Activated T-cell treated with anti-CD3 and anti-CD28 coated beads for 48 hours (primary cell): ENCODE measurements around the gene TIGD1.
A peak's percentile ranks its signal among the peaks of the same experiment; 100 is the strongest.

Source experiments
- DNase-seq: peaks from one replicate; pipeline ENCODE4 v3.0.0-alpha.2; 2020; ENCODE audit warnings: low read depth

TIGD1 gene

DNA sequence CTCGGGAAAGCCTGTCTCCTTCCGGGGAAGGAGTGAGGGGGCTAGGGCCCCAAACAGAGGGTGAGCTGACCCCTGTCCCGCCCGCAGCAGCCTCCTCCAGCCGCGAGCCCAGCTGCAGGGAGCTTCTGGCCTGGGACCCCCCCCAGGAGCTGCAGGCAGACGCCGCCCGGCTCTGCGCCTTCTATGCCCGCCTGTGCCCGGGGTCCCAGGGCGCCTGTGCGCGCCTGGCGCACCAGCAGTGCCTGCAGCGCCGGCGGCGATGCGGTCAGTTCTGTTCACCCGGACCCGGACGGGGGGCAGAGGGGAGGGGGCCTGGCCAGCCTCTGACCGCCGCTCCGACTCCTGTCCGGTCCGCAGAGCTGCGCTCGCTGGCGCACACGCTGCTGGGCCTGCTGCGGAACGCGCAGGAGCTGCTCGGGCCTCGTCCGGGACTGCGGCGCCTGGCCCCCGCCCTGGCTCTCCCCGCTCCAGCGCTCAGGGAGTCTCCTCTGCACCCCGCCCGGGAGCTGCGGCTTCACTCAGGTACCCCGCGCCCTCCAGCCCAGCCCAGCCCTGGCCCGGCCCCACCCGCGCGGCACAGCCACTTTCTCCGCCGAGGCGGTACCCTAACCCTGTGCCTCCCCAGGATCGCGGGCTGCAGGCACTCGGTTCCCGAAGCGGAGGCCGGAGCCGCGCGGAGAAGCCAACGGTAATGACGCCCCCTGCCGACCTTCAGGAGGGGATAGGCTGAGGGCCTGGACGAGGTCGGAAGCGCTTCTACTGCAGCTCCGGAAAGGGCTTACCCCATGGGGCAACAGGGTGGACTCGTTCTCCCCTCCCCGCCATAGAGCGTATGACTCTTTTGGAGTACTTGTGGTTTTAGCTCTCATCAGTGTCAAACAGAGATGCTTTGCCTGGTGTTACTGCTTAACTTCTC, 26.4 kb downstream of the TIGD1 start:
- peak; percentile 45 for DNase-seq

DNA sequence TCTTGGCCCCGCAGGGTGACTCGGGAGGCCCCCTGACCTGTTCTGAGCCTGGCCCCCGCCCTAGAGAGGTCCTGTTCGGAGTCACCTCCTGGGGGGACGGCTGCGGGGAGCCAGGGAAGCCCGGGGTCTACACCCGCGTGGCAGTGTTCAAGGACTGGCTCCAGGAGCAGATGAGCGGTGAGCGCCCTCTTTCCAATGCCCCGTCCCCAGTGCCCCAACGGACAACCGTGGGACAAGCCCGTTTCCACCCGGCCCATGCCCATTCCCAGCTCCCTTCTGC, 27.0 kb downstream of the TIGD1 start:
- DNase-seq: no peak

DNA sequence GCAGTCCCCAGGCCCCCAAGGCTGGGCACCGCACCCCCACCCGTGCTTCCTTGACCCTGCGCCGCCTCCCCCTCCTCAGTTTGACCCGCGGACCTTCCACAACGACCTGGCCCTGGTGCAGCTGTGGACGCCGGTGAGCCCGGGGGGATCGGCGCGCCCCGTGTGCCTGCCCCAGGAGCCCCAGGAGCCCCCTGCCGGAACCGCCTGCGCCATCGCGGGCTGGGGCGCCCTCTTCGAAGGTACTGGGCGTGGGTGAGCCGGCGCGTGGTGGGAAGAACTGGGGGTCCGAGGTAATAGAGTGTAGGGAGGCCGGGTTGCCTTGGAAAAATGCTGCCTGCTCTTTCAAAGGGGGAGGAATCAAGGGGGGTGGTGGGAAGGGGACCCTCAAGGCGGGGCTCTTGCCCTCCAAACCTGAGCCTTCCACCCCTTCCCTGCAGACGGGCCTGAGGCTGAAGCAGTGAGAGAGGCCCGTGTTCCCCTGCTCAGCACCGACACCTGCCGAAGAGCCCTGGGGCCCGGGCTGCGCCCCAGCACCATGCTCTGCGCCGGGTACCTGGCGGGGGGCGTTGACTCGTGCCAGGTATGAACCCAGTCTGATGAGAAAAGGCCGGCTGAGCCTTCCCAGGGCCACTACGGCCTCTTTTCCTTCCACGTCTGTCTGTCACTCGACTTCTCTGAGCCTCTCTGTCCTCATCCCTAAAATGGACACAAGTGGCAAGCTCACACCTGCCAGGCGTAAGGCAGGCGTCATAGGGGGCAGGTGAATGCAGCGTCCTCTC, 27.5 kb downstream of the TIGD1 start:
- no peak for DNase-seq

DNA sequence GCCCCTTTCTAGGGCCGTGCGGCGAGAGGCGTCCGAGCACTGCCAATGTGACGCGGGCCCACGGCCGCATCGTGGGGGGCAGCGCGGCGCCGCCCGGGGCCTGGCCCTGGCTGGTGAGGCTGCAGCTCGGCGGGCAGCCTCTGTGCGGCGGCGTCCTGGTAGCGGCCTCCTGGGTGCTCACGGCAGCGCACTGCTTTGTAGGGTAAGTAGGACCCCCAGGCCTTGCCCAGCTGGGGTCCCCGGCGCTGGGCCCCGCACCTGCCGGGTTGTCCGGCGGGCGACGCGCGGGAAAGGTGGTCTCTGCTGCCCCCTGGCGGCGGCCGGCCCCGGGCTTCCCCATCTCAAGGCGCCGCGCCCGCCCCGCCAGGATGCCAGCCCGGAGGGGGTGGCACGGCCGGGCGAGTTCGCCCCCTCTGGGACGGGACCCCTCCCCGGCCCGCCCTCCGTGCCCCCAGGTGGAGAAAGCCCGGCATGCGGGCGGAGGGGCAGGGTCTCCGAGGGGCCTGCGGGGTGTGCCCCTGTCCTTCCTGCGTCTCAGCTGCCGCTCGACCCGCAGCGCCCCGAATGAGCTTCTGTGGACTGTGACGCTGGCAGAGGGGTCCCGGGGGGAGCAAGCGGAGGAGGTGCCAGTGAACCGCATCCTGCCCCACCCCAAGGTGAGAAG, 28.3 kb downstream of the TIGD1 start:
- DNase-seq: peak; percentile 67

DNA sequence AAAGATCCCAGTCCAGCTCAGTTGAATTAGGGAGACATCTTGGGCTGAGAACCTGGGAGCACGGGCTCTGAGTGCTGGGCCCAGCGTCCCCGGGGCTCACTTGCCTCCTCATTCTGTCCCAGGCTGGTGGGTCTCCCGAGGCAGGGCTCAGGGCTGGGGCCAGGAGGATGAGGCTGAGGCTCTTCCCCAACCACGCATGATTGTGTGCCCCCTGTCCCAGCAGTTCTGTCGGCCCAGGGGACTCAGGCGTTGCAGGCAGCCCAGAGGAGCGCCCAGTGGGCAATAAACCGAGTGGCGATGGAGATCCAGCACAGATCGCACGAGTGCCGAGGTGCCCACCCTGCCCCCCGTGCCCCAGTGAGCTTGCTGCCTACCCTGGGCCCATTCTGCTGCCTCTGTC, 29.3 kb downstream of the TIGD1 start:
- no peak for DNase-seq

DNA sequence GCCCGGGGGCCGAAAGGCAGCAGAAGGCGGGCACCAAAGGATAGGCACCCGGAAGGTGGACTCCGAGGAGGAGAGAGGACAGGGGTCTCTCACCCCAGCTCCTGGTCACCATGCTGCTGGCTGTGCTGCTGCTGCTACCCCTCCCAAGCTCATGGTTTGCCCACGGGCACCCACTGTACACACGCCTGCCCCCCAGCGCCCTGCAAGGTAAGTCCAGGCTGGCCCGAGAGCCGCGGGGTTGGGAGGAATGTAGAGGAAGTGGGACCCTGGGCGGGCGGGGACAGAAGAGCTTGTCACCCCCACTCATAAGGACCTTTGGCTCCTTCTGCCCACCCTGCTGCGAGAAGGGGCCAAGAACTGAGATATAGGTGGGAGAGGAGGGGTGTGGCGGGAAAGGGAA, 29.9 kb downstream of the TIGD1 start:
- no peak for DNase-seq

DNA sequence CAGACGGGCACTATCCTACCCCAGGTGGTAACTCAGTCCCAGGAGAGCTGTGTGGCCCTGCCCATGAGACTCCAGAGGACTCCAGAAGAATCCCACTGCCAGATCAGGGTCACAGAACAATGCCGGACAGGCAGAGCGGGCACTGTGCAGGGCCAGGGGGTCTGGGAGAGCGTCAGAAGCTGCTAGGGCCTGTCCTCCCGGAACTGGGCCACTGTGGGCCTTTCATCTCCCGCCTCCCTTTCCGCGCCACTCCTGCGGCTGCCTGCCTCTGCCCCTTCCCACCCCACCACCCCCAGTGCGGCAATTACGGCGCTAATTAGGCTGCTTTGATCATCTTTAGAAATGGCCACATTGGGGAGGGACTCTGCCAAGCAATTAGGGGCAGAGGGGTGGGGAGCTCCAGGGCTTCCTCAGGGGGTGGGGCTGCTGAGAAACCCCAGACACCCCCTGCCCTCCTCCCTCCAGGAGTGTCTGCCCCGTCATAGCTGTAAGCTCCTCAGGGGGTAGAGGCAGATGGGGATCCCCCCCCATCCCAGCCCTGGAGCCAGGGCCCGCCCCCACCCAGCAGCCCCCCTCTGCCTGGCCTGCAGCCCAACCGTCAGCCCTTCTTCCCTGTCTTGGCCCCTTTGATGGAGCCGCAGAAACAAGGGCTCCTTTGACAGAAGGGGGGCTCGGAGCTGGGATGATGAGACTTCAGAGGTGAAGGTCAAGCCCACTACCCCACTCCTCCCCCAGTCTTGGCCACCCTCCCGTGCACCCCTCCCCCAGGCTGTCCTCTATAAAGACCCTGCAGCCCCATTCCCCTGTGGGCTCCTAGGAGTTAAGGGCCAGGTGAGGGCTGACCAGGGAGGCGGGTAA, 30.5 kb downstream of the TIGD1 start, which contains the start of gene PRSS56:
Gene PRSS56 (plus strand): TSS at position 808 of the 858 bp plus-strand sequence. CDS start 211 bp downstream, outside the sequence.
- no peak for DNase-seq

DNA sequence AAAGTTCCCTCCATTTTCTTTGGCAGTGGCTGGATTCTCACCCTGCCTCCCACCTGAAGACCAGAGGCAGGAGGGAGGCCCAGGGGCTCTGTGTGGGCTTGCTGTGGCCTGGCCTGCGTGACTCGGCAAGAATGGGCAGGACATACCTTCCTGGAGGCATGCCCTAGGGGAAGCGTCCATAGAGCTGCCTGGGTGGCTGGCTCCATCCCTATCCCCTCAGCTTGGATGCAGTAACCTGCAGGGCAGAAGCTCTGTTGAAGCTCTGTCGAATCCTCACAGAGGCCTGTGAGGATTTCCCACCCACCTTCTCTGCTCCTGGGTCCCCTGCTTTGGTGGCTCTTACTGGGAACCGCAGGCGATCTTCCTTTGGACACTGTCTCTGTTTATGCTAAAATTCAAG, 31.5 kb downstream of the TIGD1 start:
- no peak for DNase-seq

DNA sequence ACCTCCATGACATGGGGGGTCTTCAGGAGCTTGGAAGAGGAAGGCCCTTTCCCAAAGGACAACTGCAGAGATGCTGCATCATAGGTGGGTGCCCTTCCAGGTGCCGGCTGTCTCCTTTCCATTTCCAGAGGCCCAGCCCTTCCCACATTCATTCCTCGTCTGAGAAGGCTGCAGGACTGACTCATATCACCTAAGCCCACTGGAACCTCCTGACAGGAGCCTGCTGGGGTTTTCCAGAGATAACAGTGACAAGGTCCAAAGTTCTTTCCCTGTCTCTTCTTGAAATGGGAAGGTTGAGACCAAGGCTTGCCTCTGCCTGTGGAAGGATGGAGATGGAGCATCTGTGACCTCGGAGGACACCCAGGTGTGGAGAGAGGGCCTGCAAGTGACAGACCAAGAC, 33.8 kb downstream of the TIGD1 start:
- no peak for DNase-seq

DNA sequence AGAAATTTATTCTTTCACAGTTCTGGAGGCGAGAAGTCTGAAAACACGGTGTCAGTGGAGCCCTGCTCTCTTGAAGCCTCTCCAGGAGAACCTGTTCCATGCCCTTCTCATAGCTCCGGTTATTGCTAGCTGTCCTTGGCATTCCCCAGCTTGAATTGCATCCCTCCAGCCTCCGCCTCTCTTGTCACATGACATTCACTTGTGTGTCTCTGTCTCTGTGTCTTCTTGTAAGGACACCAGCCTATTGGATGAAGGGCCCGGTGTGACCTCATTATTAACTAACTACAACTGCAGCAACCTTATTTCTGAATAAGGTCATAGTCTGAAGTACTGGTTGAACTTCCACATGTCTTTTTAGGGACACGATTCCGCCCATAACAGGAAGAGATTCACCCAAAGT, 34.7 kb downstream of the TIGD1 start:
- no peak for DNase-seq

DNA sequence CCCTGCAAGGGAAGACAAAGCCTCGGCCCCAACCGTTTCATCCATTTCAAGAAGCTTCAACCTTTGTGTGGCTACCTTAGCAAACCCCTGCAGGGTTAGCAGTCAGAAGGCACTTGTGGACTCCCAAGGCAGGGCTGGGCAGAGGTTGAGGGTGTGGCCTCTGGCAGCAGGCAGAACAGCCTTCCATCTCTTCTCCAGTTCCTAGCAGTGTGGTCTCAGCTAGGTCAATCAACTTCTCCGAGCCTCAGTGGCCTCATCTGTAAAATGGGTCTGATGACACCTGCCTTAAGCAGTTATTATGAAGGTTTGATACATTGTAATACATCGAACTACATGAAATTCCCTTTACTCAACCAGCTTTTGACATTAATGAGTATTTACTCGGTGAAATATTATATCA, 37.0 kb downstream of the TIGD1 start:
- no peak for DNase-seq

DNA sequence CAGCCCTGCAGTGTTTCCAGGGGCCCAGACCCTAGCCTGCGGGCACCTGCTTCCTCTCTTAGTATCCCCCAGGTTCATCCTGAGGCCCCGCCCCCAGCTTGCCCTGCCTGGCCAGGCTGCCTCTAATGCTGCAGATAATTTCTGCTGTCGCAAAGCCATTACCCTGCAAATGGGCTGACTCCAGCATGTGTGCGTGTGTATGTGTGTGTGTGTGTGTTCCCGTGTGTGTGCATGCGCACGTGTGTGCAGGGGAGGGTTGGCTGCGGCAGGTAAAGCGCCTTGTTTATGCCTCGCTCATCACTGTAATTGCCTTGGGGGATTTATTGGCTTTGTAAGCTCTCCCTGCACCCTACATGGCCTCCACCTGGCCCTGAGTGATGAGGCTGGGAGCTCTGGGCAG, 37.8 kb downstream of the TIGD1 start:
- no peak for DNase-seq

DNA sequence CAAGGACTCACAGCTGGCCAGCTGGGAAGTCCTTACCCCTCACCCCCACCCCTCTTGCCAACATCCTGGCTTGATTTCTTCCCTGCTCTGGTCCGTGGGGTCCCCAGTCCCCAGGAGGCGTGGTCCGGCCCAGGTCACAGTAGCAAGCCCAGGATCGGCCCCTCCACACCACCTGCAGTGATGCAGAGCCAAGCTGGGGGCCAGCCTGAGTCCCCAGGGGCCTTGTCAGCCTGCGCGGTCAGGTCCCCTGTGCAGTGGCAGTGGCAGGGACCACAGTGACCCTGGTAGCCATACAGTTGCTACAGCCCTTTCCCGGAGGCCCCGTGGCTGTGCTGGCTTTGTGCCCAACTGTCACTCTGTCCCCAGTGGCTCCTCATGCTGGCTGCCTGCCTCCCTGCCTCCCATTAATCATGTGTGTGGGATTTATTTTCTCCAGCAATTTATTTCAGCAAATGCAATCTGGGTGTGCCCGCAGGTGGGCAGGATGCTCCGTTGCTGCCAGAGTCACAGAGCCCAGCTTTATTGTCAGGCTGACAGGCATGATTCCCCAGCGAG, 38.9 kb downstream of the TIGD1 start:
- no peak for DNase-seq

DNA sequence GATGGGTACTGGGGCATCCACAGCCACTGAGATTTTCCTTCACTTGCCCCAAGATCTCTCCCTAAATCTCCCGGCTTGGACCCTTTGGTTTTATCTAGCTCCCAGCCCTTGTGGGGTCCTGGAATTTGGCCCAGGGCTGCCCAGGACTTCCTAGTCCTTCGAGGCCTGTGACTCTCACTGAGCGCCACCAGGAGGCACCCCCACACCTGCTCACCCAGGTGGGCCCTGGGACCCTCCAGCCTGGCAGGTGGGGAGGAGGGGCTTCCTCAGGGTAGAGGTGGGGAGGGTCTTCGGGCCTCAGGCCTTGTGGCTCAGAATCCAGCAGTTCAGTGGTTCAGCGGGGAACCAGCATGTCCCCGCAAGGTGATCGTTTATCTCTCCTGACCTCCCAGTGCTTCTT, 42.1 kb downstream of the TIGD1 start:
- no peak for DNase-seq

DNA sequence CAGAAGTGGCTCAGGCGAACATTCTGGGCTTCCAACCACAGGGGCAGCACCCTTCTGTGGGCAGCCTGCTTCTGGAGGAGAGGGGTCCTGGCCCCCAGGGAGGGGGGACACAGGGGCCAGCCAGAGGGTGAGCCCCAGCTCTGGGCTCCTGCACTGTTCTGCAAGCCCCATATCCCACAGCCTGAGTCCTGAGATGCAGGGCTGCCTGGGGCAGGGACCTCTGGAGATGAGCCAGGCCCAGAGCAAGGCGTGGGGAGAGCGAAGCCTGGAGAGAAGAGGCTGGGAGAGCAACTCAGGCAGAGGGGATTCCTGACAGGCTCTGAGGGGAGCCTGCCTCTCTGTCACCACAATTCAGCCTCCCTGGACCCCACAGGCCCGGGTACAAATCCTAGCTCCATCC, 43.6 kb downstream of the TIGD1 start:
- DNase-seq: no peak

DNA sequence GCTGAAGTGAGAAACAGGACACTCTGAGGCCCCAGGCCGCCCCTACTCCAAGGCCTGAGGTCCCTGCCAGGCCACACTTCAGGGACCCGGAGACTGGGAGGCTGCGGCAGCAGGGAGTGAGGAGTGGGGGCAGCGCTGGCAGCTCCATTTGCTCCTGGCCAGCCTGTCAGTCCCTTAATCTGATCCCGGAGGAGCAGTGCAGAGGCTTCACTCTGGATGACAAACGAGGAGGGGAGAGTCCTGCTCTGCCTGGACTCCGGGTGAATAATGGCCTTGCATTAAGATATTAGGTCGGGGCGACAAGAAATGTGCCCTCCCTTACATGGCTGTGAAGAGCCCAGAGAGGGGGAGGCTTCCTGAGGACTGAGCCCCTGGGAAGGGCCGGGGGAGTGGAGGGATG, 44.5 kb downstream of the TIGD1 start:
- DNase-seq: no peak

DNA sequence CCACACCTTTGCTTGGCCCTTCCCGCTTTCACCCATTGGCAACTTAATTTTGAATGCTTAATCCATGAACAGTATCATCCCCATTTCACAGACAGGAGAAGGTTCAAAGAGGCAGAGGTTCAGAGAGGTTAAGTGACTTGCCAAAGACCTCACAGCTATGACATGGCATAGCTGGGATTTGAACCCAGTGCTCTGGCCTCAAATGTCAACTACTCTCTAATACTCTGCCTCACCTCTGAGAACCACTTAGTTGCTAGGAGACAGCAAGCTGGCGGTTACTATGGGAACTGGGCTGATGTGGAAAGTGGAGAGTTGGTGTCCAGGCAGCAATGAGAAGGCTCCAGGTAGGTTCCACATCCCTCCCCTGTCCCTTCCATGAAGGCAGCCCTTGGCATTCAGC, 45.9 kb downstream of the TIGD1 start:
- no peak for DNase-seq

DNA sequence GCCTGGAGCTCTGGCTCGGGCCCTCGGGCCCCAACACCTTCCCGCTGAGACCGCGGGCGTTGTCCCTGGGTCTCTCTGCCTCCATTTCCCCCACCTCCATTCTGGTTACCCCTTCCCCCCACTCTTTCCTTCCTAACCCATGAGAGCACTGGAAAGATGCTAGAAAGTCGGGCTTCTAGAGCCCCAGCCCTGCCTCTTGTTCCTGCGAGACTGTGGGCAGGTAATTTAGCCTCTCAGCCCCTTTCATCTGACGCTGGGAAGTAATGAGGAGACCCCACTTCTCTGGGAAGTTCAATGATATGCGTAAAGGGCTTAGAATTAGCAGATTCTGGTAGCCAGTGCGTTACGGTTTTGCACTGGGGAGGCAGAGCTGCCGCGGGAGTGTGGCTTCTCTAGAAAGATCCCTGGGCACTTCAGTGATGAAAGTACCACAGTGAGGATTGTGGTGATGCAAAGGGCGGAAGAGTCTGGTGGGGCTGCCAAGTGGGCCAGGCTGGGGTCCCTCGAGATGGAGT, 46.5 kb downstream of the TIGD1 start:
- DNase-seq: no peak

DNA sequence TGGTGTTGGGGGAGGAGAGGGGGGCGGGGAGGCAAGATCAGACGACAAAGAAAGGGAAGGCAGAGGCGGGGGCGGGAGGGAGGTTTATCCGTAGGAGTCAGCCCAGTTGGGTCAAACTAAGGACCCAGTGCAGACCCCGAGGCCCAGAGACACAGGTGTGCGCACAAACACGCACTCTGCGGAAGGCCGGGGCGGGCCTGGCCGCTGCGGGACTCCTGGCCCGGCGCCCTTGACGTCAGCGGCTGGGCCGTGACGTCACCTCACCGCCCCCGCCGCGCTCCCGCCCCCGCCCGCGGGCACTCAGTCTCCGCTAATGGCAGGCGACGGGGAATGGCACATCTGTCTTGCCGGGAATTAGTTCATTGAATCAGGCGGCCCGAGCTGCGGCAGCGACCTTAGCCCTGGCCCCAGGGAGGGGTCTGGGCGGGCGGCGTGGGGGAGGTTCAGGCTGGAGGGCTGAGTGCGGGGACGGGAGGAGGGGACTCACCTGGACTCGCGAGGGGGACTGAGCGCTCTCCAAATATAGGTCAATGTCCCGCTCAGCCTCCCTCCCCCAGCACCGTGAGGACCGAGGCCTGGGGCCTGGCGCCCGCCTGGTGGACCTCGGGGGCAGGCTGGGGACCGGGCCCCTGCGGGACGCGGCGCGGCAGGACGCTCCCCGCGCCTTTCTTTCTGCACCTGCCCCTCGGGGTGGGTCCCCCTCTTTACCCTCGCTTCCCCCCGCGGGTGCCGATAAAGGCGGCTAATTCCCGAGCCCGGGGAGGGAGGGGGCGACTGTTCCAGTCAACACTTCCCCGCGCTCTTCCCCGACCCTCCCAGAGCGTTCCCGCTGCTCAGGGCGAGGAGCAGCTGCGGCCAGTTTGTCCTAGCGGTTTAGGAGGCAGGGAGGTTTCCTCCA, 47.2 kb downstream of the TIGD1 start:
- peak; percentile 42 for DNase-seq

DNA sequence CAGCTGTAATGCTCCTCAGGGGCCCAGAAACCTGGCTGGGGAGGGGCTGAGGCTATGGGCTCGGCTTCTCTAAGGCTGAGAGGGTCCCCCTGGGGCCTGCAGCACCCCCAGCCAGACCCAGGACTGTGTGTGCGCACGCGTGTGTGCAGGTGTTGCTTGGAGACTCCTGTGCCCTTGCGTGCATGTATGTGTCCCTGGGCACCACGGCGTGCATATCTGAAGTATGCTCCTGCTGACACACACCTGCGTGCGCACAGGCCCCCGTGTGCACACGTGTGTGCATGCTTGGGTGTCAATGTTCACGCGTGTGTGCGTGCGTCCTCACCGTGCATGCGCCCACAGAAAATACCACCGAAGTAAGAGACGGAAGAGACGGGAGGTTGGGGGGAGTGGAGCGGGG, 47.8 kb downstream of the TIGD1 start:
- DNase-seq: no peak
